LHCN-M2 (cell line): ENCODE results near the gene MAP6D1. TPM values are rescaled to one million over a fixed set of nuclear protein-coding genes. Genes with fewer than 3 reads are reported as not detected.
A peak's percentile ranks its signal among the peaks of the same experiment; 100 is the strongest.
"Not testable (repeated sequence)": the region's sequence is repeated elsewhere in the genome, so short reads cannot be mapped to it uniquely, and the experiment has no call there.

ENCODE experiments used
- DNase-seq: peaks from one replicate; pipeline ENCODE4 v3.0.0-alpha.2; 2012; ENCODE audit warnings: low read depth
- total RNA-seq: library from RNA; depleted of rRNA; stranded (reverse); fragments of >200 nt; gene quantifications from 2 replicates; pipeline ENCODE4 v1.2.3, GENCODE V29; 2014

The MAP6D1 gene
- total RNA-seq, 1 experiment from 2014 or later: 4.6 TPM

- no peak for DNase-seq
These were observed 25.9 kb downstream of the MAP6D1 start for GRCh38 chr3:183799461-183799860.

GRCh38 chr3:183797996-183798395 is 27.4 kb downstream of the MAP6D1 start:
- DNase-seq: no peak

- DNase-seq: no peak
These were observed 29.0 kb downstream of the MAP6D1 start for GRCh38 chr3:183796372-183796771.

- no peak for DNase-seq
These were observed 30.9 kb downstream of the MAP6D1 start for GRCh38 chr3:183794452-183794851.

GRCh38 chr3:183792976-183793375 is 32.4 kb downstream of the MAP6D1 start:
- DNase-seq: no peak

- no peak for DNase-seq
These were observed 34.7 kb downstream of the MAP6D1 start for GRCh38 chr3:183790700-183791099.

- DNase-seq: no peak
These were observed 35.6 kb downstream of the MAP6D1 start for GRCh38 chr3:183789826-183790225.

- not testable (repeated sequence) for DNase-seq
These were observed 40.9 kb downstream of the MAP6D1 start for GRCh38 chr3:183784503-183784902.

GRCh38 chr3:183782576-183783276 is 42.7 kb downstream of the MAP6D1 start:
- DNase-seq: no peak

GRCh38 chr3:183781246-183781645 is 44.1 kb downstream of the MAP6D1 start:
- no peak for DNase-seq

- DNase-seq: no peak
These were observed 45.4 kb downstream of the MAP6D1 start for GRCh38 chr3:183779896-183780465.

GRCh38 chr3:183777016-183777618 is 48.3 kb downstream of the MAP6D1 start:
- no peak for DNase-seq

GRCh38 chr3:183776451-183776850 is 48.9 kb downstream of the MAP6D1 start:
- DNase-seq: not testable (repeated sequence)

GRCh38 chr3:183775781-183776180 is 49.6 kb downstream of the MAP6D1 start:
- no peak for DNase-seq

GRCh38 chr3:183774631-183775030 is 50.7 kb downstream of the MAP6D1 start:
- DNase-seq: peak; percentile 4

- no peak for DNase-seq
These were observed 55.9 kb downstream of the MAP6D1 start for GRCh38 chr3:183769453-183769852.

GRCh38 chr3:183768114-183768513 is 57.3 kb downstream of the MAP6D1 start:
- DNase-seq: no peak

GRCh38 chr3:183766745-183767606 is 58.4 kb downstream of the MAP6D1 start:
- peak; percentile 64 for DNase-seq

GRCh38 chr3:183766107-183766506 is 59.3 kb downstream of the MAP6D1 start:
- DNase-seq: no peak
